Islet precursor cell (in vitro differentiated cells): Measurements from ENCODE around the gene THADA.
A peak's percentile ranks its signal among the peaks of the same experiment; 100 is the strongest.

ENCODE experiments used
- DNase-seq: peaks from one replicate; pipeline ENCODE4 v3.0.0-alpha.2; 2018

Gene THADA

DNA sequence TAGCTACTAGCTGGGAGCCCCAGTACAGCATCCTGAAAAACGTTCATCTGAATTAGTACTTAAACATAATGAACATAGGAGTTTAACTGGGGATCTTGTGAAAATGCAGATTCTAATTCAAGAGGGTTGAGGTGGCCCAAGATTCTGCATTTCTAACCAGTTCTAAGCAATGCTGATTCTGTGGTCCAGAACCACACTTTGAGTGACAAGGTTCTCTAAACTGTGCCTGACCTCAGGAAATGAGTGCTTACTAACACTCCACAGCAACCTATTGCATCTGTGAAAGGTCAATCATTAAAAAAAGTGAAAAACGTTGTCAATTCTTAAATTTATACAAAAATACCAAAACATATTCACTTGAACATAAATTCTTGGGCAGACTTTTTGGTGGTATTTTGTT is 212.3 kb downstream of the THADA start:
- no peak for DNase-seq

DNA sequence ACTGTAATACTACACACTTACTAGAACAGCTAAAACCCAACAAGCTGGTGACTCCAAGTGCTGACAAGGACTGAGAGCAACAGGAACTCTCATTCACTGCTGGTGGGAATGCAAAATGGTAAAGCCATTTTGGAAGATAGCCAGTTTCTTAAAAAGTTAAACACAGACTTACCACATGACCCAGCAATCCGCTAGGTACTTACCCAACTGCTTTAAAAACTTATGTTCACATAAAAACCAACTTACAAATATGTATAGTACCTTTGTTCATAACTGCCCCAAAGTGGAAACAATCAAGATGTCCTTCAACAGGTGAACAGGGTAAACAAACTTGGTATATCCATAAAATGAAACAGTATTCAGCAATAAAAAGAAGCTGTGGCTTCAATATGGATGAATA is 216.3 kb downstream of the THADA start:
- no peak for DNase-seq

DNA sequence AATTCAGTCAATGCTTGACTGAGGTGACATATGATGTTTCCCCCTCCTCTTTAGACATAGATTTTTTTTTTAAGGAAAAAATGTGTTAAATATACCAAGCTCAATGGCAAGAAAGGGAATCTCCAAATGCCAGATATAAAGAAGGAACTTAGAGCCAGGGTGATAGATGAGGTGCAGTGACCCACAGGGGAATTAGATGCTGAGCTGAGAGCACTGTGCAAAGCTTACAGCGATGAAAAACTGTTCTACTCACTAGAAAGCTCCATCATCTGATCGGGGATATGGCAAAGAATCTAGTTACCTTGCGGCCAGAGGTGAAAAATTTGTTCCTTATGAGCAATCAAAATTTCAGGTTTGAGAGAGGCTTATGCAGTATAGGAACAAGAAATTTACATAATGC is 218.5 kb downstream of the THADA start:
- DNase-seq: no peak

DNA sequence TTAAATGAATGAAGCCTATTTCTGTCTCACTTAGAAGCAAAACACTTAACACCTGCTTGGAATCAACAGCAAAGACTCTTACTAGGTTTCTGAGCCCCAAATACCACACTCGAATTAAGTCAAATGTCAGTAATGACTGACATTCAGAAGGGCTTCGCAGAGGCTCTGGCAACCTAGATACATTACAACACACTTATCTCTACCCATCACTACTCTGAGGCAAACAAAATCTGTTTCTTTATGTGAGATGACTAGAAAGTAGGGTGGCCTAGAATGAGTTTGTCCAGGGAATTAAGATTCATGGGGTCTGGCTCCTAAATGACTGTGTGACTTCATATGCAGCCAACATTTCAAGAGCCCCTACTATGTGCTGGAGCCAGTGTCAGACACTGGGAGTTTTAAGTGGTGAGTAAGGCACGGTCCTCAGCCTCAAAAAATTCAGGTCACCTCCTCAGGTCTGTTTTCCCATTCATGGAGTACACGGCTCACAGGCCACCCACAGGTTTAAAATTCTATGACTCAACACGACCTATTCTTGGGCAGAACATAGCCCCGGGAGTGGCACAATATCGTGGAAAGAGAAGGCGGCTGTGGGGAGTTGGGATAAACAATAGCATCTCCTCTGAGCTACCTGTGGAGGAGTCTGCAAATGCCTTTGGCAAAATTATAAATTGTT is 219.2 kb downstream of the THADA start:
- DNase-seq: peak; percentile 81

DNA sequence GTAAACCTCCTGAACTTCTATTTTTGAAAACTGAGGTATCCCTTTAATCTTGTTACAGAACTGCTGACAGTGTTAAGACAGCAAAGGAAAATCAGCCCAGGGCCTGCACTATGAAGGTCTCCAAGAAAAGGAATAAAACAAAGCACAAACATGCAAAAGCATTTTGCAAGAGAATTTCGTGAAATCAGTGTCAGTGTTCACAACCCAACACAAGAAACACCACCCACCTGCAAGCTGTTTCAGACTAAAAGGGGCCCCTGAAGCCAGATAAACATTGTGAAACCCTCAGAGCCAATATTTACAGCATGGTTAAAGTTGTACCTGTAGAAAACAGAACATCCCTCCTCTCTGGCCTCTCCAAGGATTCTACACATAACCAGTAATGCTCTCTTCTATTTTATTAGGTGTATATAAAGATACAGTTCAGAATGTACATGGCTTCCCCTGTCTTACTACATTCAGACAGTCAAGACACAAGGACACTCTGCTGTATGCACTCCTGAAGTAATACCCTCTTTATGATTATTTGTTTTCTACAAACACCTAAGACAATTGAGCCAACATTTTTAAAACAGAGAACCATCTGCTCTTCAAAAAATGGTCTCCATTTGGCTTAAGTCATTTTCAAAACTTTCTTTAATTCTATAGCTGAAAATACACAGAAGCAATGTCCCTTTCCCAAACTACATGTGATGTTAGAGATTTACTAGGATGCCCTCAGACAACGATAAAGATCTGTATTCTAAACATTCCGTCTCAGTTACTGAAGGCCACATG is 219.9 kb downstream of the THADA start:
- DNase-seq: no peak

DNA sequence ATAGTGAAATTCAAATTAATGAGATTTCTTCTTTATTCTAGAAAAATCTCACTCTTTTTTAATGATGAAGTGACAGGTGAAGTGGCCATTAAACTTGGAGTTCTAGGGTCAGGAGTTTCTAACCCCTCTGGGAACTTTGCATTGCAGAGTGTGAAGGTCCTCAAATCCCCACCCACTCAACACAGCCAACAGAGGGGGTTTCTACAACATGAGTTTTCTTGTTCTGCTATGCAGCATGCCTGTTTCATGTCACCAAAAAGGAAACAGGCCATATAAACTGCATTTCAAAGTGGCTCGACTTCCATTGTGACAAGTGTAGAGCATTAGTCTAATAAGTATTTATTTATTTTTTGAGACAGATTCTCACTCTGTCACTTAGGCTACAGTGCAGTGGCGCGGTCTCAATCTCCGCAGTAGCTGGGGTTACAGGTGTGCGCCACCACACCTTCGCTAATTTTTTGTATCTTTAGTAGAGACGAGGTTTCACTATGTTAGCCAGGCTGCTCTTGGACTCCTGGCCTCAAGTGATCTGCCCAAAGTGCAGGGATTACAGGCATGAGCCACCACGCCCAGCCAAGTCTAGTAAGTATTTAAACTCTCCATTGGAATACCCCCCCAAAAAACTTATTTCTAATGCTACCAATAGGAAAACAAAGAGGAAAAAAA is 223.3 kb downstream of the THADA start:
- no peak for DNase-seq

DNA sequence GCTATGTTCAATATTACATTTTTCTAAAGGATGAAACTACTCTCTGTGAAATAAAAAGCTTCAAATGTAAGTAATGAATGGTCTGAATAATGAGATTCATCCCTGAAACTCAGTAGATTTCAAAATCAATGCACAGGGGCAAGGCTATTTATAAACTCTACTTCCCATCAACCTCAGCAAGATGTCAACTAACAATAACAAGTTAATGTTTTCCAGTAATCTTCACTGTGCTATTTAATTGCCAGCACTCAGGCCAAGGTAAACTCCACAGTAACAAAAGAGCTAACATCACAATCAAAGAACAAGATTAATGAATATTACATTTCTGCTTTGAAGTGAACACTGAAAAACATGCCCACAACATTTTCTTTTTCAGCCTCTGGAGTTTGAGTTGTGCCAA is 225.1 kb downstream of the THADA start:
- no peak for DNase-seq

DNA sequence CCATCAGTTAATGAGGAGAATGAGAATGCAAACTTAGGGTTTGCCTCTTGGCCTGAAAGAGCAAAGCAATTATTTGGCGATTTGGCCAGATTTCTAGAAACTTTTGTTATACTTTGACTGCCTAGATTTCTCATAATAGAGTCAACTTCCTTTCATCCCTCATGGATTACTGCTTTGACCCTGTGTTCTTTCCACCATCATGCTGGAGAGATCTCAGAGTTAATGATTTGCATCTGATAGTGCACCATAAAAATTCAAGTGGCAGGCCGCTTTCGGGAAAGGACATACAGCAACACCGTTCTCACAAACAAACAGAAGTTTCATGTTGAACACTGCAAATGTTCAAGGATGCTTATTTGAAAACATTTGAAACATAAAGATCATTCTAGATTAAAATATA is 225.7 kb downstream of the THADA start:
- DNase-seq: no peak

DNA sequence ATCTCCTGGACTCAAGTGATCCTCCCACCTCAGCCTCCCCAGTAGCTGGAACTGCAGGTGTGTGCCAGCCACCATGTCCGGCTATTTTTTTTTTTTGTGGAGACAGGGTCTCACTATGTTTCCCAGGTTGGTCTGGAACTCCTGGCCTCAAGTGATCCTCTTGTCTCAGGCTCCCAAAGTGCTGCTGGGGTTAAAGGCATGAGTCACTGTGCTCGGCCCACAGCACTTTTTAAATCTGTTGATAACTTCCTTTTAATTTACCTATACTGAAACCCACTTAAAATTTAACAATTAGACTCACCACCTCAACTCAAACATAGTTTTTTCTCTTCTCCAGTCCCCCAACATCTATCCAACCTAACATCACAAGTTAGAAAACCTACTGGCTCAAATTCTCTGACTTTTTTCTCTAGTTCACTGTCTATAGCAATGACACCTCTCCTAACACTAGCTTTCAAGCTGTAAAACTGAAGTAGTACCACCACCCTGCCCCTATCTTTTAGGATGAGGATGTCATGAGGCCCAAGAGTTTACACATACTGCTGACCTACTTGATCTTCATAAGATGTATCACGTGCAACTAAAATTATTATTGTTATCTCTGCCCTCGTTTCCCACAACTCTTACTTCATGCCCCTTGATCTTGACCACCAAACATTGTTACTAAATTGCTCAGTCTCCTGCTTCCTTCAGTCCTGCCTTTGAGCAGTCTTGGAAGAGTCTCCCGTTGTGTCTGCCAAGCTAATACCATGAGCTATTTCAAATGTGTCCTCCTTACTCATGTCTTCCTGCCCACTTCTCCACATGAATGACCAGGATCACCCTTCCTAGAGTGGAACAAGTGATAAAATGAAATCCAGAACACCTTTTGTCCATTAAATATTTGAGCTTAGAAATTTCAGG is 227.1 kb downstream of the THADA start:
- DNase-seq: no peak

DNA sequence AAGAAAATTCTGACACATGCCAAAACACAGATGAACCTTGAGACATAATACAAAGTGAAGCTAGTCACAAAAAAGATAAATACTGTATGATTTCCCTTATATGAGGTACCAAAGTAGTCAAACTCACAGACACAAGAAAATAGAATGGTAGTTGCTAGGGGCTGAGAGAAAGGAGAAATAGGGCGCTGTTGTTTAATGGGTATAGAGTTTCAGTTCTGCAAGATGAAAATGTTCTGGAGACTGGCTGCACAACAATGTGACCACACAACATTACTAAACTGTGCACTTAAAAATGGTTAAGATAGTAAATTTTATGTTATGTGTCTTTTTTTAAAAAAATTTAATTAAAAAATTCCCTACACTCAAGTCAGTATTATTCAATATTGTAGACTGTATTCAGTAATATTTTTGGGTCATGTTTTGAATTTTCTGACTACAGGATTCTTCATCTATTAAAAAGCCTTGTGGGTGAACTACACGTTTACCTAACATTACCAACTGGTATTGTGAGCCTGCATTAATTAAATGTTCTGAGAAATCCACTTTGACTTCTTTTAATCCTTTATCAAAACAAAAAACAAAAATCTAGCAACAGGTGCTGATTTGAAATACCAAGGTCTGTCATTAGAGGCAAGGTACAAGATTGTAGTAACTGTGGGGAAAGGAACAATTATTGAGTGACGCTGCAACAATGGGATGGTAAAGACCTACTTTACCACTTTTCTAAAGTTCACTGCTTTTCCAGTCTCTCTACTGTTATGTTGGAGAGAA is 228.6 kb downstream of the THADA start:
- no peak for DNase-seq

DNA sequence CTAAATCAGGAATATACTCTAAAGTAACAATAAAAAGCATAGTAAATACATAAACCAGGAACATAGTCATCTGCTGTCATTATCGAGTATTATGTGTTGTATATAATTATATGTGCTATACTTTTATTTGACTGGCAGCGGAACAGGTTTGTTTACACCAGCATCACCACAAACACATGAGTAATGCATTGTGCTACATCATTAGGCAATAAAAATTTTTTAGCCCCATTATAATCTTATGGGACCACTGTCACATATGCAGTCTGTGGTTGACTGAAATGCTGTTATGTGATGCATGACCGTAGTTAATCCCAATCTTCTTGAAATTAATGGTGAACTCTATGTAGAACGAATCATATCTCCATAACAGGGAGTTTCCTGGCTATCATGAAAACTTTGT is 232.7 kb downstream of the THADA start:
- no peak for DNase-seq

DNA sequence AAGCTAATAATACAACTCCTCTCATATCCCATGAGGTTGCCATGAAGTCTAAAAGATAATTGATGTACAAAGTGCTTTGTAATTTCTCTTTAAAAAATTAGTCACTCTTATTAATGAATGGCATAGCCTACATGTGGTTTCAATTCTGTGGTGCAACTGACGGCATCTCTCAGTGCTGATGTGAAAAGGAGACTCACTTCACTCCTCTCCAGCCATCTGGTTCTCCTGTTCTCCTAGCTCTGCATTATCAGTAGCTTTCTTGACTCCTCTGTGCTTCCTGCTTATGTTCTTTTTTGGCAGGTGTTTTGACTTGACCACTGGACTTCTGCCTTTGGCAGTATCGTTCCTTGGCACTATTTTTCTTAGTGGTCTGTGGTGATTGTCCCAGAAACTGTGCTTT is 234.6 kb downstream of the THADA start:
- DNase-seq: no peak

DNA sequence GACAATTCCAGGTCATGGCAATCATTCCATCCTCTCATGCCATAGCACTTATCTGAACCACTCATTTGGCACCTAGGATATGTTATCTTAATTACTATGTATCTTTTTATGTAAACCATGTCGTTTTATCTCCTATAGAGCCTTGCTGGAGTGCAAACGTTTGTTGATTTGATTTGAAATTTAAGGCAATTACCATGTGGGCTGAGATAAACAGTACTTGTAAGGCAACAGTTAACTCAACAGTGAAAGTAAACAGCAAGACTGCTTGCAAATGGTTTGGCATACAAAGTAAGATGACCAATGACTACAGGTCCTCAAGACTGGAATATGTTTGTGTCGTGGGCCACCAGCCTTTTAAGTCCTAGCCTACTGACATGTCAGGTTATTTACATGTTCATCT is 235.7 kb downstream of the THADA start:
- DNase-seq: no peak

DNA sequence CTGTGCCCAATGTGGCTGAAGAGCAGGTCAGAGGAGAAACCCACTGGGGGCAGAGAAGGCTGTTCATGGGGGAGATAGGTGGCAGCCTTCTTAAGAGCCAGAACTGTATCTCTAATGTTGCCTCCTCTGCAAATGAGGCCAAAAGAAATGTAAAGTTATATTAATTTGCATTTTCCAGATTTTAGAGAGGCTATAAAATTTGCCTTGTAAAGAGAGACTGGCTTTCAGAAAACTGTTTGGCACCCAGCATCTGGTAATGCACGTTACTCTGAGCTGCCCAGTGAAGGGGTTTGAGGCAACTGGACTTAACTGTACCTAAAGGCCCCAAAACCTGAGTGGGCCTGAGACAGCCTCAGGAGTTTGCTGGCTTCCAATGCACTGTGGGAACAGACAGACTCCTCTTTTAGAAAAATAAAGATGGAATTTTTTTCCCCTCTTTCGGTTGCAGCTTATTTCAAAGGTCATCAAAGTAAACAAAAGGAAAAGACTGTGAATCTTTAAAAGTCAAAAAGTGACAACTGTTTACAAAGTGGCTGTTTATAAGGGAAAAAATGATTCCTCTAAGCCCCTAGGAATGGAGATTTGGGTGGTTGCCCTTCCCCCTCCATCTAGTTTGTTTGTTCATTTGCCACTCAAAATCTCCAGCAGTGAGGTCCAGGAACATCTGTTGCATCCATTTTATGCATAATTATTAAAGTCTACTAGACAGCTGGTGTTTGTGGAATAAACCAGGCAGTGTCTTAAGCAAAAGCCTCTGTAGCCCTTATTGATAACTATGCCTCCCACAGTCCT is 237.2 kb downstream of the THADA start:
- no peak for DNase-seq

DNA sequence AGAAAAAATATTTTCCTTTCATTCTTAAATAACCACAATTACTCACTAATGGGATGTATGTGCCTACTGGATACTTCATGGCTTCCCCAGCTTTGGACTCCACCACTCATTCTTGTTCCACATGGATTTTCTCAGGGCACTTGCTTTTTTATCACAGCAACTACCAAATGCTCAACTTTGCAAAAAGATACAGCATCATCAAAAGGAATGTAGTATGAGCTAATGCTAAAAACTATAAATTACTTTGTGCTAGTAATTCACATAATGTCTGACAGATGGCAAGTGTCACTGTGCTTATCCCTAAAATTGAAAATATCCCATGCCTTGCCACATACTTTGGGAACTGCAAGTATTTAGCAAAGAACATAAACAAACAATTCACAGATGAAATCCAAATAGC is 239.1 kb downstream of the THADA start:
- no peak for DNase-seq

DNA sequence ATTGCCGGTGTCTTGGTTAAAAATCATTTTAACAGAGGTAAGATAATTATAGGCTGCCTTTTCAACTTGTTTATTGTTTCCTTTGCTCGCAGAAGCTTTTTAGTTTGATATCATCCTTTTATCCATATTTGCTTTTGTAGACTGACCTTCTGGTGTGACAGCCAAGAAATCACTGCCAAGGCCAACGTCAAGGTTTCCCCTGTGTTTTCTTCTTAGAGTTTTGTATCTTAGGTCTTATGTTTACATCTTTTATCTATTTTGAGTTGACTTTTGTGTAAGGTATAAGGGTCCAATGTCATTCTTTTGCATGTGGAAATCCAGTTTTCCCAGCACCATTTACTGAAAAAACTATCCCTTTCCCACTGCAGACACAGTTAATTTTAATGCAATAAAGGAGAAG is 240.4 kb downstream of the THADA start:
- no peak for DNase-seq

DNA sequence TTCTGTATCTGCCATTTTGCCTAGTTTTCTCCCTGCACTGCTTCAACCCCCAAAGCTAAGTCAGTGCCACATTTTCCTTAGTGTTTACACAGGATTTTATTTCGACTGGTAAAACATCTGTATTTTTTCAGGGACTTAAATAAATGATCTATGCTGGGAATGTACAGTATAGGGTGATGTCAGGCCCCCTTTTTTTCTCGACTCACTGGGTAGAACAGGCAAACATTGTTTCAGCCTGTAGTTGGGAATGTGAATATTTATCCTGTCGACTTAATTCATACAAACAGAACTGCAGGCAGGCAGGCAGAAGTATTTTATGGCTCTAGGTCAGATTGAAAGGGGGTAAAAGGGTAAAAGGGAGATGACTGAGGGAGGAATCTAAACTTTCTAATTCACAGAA is 245.9 kb downstream of the THADA start:
- DNase-seq: no peak

DNA sequence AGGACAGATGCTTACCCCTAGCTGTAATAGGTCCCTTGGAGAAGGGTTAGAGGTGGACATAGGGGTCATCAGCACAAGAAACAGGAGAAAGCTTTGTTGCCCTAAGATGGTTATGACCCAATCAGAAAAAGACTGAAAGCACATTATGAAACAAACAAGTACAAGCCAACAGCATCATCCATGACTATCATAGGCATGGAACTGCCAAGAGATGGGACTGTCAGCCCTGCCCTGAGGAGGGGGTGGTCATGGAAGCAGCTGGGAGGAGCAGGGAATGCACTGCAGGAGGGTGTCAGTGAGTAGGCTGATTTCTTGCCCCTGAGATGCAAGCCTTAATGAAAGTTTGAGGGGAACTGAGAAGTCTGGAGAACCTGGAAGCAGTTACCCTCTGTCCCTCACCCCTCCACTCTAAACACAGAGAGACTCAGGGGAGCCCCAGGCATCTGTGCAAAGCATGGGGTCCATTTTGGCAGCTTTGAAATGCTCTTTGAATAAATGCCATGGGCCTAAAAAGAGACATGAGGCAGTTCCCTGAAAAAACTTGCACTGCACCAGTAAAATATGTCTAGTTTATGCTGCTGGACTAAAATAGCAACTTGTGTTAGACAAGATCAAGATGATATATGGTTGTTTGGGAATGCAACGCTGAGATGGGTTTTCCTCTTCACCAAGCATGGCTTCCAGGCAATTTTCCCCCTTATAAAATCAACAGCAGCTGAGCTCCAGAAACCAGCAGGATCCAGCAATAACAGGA is 246.8 kb downstream of the THADA start:
- no peak for DNase-seq

DNA sequence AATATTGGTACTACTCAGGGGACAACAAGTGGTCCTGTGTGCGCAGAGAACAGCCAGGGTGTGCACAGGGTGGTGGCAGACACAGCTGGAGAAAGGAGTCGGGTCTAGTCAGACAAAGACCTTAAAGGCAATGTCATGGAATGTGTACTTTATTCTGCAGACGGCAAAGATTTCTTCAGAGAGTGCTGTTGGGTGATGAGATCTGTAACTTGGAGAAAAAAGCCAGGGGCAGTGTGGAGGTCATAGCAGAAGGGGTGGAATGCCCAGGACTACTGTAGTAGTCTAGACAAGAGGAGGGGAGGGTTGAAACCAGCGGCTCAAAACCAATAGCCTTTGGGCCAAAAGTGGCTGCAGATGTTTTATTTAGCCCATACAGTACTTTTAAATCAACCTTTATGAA is 248.1 kb downstream of the THADA start:
- peak; percentile 74 for DNase-seq
